ENCODE data around the gene REEP1. TPM values are rescaled to one million over a fixed set of nuclear protein-coding genes. Genes with fewer than 3 reads are reported as not detected.

The REEP1 gene, protein sequence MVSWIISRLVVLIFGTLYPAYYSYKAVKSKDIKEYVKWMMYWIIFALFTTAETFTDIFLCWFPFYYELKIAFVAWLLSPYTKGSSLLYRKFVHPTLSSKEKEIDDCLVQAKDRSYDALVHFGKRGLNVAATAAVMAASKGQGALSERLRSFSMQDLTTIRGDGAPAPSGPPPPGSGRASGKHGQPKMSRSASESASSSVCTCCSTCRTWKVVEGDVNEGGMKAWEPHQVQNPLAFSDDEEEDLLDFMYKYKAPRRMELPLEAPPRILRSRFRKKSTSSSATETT
- total RNA-seq: 34.9 TPM

GRCh38 chr2:86337244-86337835 is at the start of gene REEP1:
REEP1 (minus strand) TSS chr2:86337626; CDS start chr2:86337510, 116 bp downstream.

DNA sequence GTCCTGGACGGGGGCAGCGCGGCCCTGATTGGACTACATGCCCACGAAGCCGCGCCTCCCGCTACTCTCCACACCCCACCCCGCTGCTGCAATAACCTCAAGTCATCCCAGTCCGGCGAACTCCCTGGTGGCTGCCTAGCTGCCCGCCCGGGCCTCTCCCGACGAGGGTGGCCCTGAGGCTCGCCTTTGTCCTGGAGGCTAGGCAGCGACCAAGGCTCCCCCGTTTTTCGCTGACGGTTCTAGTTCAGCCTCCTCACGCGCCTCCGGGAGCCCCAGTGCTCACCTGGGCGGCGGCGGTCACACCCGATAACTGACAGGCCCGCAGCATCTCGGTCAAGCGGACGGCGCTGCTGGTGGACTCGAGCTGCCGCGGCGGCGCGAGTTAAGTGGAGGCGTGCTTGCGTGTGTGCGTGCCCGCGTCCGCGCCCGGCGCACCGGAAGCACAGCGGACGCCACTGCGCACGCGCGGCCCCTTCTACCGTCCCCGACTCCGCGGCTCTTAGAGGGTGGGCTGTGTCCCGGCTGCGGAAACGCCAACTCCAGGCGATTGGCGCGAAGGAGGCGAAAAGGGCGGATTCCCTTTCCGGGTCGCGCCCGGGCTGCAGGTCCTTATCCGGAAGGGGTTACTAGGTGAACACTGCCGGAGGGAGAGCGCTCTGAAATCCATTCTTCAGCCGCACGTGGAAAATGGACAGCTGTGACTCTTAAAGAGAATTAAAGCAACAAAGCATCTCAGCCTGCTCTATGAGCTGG is 142.2 kb downstream of the REEP1 start, which contains the start of gene IMMT:
TSS of gene IMMT (minus strand) at position 408 of the 753 bp plus-strand sequence. CDS start at position 328, 80 bp downstream.

Other genes starting within 250 kb of the REEP1 start
- 23.6 TPM for gene POLR1A, start 231.7 kb downstream of the REEP1 start, total RNA-seq
- 203 TPM for gene PTCD3, start 231.4 kb downstream of the REEP1 start, total RNA-seq
- 66.5 TPM for gene IMMT, start 142.2 kb downstream of the REEP1 start, total RNA-seq
- gene MRPL35, start 138.2 kb downstream of the REEP1 start, total RNA-seq: 29.4 TPM
- 141 TPM for gene KDM3A, start 103.7 kb upstream of the REEP1 start, total RNA-seq
- 61.4 TPM for gene CHMP3, start 225.8 kb upstream of the REEP1 start, total RNA-seq

All from camera-type eye (tissue), 1 donor.